ENCODE data around the gene IRF2BP1. TPM values are rescaled to one million over a fixed set of nuclear protein-coding genes. Genes with fewer than 3 reads are reported as not detected.
A peak's percentile ranks its signal among the peaks of the same experiment; 100 is the strongest.

IRF2BP1 gene
- total RNA-seq, 1 donor from 2014 or later, result 17.5 TPM

DNA sequence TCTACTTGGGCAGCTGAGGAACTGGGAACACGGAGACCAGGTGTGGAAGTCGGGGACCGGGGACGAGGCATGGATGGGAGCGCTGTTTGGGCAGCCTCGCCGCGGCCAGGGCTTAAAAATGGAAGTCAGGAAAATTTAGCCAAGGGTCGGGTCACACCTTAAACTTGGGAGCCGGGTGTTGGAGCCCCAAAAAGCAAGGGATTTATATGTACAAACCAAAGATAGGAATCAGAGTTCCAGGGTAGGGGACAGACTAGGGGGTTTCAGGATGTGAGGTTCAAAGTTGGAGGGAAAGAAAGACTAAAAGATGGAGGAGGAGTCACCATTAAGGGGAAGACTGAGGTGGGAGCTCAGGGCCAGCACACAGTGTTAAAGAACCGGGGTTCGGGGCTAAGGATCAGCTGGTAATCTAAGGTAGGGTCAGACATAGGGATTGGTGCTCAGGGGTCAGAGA is 21.3 kb downstream of the IRF2BP1 start:
- ATAC-seq (ENCODE audit: low read depth) (no peak), DNase-seq (no peak)
- intact Hi-C loops (cut with micrococcal nuclease), result loop anchor here (5.0 to 10.0 kb wide), 3 partner anchors 403 to 790 kb away; partner anchors contain the start of genes GEMIN7, POLR1G, PPP1R13L and ZNF296
- H3K27ac Mint-ChIP-seq, result no peak overlapping the region
- TF ChIP-seq, protein P1, sequence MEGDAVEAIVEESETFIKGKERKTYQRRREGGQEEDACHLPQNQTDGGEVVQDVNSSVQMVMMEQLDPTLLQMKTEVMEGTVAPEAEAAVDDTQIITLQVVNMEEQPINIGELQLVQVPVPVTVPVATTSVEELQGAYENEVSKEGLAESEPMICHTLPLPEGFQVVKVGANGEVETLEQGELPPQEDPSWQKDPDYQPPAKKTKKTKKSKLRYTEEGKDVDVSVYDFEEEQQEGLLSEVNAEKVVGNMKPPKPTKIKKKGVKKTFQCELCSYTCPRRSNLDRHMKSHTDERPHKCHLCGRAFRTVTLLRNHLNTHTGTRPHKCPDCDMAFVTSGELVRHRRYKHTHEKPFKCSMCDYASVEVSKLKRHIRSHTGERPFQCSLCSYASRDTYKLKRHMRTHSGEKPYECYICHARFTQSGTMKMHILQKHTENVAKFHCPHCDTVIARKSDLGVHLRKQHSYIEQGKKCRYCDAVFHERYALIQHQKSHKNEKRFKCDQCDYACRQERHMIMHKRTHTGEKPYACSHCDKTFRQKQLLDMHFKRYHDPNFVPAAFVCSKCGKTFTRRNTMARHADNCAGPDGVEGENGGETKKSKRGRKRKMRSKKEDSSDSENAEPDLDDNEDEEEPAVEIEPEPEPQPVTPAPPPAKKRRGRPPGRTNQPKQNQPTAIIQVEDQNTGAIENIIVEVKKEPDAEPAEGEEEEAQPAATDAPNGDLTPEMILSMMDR (IDR thresholded peaks at IDR 0.05), result no peak
- peaks cover 15% of the 10 kb centered on the region for H3K36me3 Mint-ChIP-seq (ENCODE audit: low read depth)
- POLR2A ChIA-PET, result interaction anchor here (0.6 to 2.5 kb wide), 4 partner anchors 15 to 147 kb away, joined by 3 to 33 read pairs (median 7); partner anchors contain the start of gene IRF2BP1
- CTCF ChIA-PET, result interaction anchor here (1.2 to 2.7 kb wide), 5 partner anchors 17 to 152 kb away, joined by 3 to 16 read pairs (median 4); no protein-coding TSS in a partner anchor
- H3K27me3 Mint-ChIP-seq, result peaks cover 19% of the 10 kb centered on the region
- peak overlapping the region; percentile 66 for H3K4me3 Mint-ChIP-seq
- peaks cover 37% of the 10 kb centered on the region for H3K4me1 Mint-ChIP-seq
- H3K9me3 Mint-ChIP-seq, result no peaks in the 10 kb centered on the region

DNA sequence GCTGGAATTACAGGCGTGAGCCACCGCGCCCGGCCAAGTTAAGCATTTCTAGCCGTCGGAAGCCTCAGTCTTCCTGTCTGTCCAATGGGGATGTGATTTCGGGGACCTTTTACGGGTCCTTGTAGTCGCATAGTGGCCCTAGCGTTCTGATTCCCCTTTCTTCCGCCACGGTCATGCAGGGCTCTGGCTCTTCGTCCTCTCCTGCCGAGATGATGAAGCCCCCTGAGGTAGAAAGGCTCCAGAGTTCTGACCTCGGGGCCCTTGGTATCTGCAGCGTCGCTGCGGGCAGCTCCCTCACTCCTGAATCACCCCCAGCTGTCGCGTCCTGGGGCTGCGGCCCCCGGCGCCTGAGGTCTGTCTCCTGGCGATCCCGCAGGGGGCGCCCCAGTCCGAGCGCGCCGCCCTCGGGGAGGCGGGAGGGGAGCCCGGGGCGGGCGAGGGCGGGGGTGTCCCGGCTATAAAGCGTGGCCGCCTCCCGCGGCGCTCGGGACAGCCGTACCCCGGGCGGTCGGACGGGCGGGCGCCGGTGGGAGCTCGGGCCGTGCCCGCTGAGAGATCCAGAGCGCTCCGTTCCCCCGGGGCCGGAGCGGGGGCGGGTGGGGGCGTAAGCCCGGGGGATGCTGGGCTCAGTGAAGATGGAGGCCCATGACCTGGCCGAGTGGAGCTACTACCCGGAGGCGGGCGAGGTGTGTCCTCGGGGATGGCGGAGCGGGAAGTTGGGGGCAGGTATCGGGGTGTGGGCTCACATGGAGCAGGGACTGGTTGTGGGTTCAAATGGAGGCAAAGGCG is 21.9 kb downstream of the IRF2BP1 start, which contains the start of gene FOXA3:
Gene FOXA3 (plus strand): TSS at position 487 of the 789 bp plus-strand sequence. CDS start 131 bp downstream, at position 618.
- DNase-seq (peak; percentile 63), ATAC-seq (ENCODE audit: low read depth) (peak; percentile 10)
- TF ChIP-seq, protein P1 (IDR thresholded peaks at IDR 0.05), result no peak
- H3K36me3 Mint-ChIP-seq (ENCODE audit: low read depth), result peaks cover 22% of the 10 kb centered on the region
- intact Hi-C loops (cut with micrococcal nuclease), result loop anchor here (1.0 to 10.0 kb wide), 14 partner anchors 22 to 987 kb away; partner anchors contain the start of genes AP2S1, CCDC61, DMWD and GEMIN7
- peaks cover 37% of the 10 kb centered on the region for H3K4me1 Mint-ChIP-seq
- H3K4me3 Mint-ChIP-seq, result peak within 1 kb of the TSS; percentile 96
- peaks cover 19% of the 10 kb centered on the region for H3K27me3 Mint-ChIP-seq
- ChIA-PET POLR2A (interaction anchor here (0.6 to 2.5 kb wide), 22 partner anchors 9 to 849 kb away, joined by 3 to 33 read pairs (median 4); partner anchors contain the start of genes BLOC1S3, DMWD, FOSB and IRF2BP1), CTCF (interaction anchor here (0.8 to 2.7 kb wide), 9 partner anchors 18 to 153 kb away, joined by 3 to 16 read pairs (median 4); partner anchors contain the start of genes MYPOP and SIX5)
- no peaks in the 10 kb centered on the region for H3K9me3 Mint-ChIP-seq
- H3K27ac Mint-ChIP-seq, result peak within 1 kb of the TSS; percentile 96

DNA sequence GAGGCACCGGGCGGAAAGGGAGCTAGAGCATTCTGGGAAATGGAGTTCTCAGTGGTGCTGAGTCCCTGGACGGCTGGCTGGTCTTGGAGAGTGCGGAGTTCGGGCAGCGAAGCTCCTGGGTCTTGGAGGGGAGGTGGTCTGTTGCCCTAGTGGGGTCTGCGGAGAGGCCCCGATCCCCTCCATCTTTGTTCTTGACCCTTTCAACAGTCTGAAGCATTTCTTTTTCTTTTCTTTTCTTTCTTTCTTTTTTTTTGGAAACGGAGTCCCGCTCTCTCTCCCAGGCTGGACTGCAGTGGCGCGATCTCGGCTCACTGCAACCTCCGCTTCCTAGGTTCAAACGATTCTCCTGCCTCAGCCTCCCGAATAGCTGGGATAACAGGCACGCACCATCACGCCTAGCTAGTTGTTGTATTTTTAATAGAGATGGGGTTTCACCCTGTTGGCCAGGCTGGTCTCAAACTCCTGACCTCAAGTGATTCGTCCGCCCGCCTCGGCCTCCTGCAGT is 22.6 kb downstream of the IRF2BP1 start:
- ATAC-seq (ENCODE audit: low read depth) (no peak), DNase-seq (no peak)
- Mint-ChIP-seq H3K4me1 (peaks cover 37% of the 10 kb centered on the region), H3K4me3 (peak overlapping the region; percentile 96), H3K9me3 (no peaks in the 10 kb centered on the region), H3K27me3 (peaks cover 19% of the 10 kb centered on the region), H3K27ac (peak overlapping the region; percentile 96), H3K36me3 (ENCODE audit: low read depth) (peaks cover 28% of the 10 kb centered on the region)
- POLR2A ChIA-PET, result interaction anchor here (0.6 to 2.5 kb wide), 22 partner anchors 9 to 848 kb away, joined by 3 to 33 read pairs (median 4); partner anchors contain the start of genes BLOC1S3, DMWD, FOSB and IRF2BP1
- CTCF ChIA-PET, result interaction anchor here (0.8 to 2.7 kb wide), 8 partner anchors 19 to 153 kb away, joined by 3 to 16 read pairs (median 4); partner anchors contain the start of genes MYPOP and SIX5
- TF ChIP-seq, protein P1 (IDR thresholded peaks at IDR 0.05), result no peak
- intact Hi-C loops (cut with micrococcal nuclease), result loop anchor here (1.0 to 10.0 kb wide), 14 partner anchors 23 to 987 kb away; partner anchors contain the start of genes AP2S1, CCDC61, DMWD and GEMIN7

DNA sequence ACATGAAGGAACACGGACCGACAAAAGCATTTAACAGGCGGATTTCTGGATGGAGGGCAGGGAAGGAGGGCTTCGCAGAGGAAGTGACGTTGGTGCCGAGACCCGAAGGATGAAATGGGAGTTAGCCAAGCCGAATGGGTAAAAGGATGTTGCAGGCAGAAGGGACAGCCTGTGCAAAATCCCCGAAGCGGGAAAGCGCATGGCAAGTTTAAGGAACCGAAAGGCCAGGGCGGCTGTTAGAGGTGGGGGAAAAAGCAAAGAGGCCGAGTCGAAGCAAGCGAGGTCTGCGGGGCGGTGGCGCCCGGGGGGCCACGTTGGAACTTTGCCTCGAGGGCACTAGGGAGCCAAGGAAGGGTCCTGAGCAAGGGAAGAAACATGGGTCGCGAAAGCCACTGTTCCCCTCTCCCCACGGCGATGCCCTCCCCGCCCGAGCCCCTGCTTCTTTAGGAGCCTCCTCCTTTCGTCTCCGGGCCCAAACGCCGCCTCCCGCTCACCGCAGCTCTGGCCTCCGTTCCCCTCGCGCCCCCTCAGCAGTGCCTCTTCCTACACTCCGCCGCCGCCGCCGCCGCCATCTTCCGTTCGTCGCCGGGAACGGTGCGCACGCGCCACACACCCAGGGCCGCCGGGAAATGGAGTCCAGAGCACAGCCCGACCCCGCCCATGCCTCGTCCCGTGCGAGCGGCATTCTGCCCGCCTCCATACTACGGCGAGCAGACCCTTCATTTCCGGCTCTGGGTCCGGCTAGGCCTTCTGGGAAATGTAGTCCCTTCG is 23.2 kb downstream of the IRF2BP1 start, which contains the start of gene SYMPK:
Gene SYMPK (minus strand): TSS at position 584 of the 771 bp plus-strand sequence. CDS start 8,652 bp downstream, outside the sequence.
- Mint-ChIP-seq H3K4me1 (peaks cover 37% of the 10 kb centered on the region), H3K27me3 (peaks cover 19% of the 10 kb centered on the region), H3K4me3 (peak within 1 kb of the TSS; percentile 96), H3K9me3 (no peaks in the 10 kb centered on the region), H3K27ac (peak within 1 kb of the TSS; percentile 96), H3K36me3 (ENCODE audit: low read depth) (peaks cover 35% of the 10 kb centered on the region)
- ChIA-PET CTCF (interaction anchor here (0.6 to 2.7 kb wide), 7 partner anchors 19 to 154 kb away, joined by 3 to 16 read pairs (median 4); partner anchors contain the start of genes MYPOP and SIX5), POLR2A (interaction anchor here (0.5 to 2.5 kb wide), 24 partner anchors 8 to 848 kb away, joined by 3 to 33 read pairs (median 4); partner anchors contain the start of genes BLOC1S3, DMWD, FOSB and IRF2BP1)
- intact Hi-C loops (cut with micrococcal nuclease), result loop anchor here (1.0 to 10.0 kb wide), 15 partner anchors 24 to 988 kb away; partner anchors contain the start of genes AP2S1, CCDC61, DMWD and GEMIN7
- TF ChIP-seq, protein P1 (IDR thresholded peaks at IDR 0.05), result no peak
- DNase-seq (peak; percentile 96), ATAC-seq (ENCODE audit: low read depth) (peak; percentile 94)
